GM12878 (cell line): ENCODE measurements around the gene OR7A10.

Experiments
- ATF3 ChIP-seq: IDR thresholded peaks from 2 replicates; pipeline ENCODE4 v1.6.1; 2011; ENCODE audit warnings: low read depth, mild to moderate bottlenecking, low read length, moderate library complexity, borderline replicate concordance; ENCODE audit errors: extremely low read depth
- BCL3 ChIP-seq: IDR thresholded peaks from 2 replicates; pipeline ENCODE4 v1.6.1; 2011; ENCODE audit warnings: borderline replicate concordance, low read depth, mild to moderate bottlenecking, moderate library complexity, low read length; ENCODE audit not compliant: insufficient read depth, poor library complexity, severe bottlenecking
- CTCF ChIP-seq, 3 experiments: IDR thresholded peaks in 2 of 3; conservative IDR thresholded peaks in 1 of 3; 2 replicates each; pipeline ENCODE4 v1.5.1; 2011; ENCODE audit warnings: low read depth in 3 of 3, low read length in 3 of 3, mild to moderate bottlenecking in 3 of 3, control low read depth in 2 of 3, moderate library complexity in 2 of 3, inconsistent platforms in 1 of 3, mixed read lengths in 1 of 3; ENCODE audit not compliant: control insufficient read depth in 2 of 3, insufficient read depth in 1 of 3; ENCODE audit errors: extremely low read depth in 1 of 3
- DPF2 ChIP-seq: fragments of 450-650 bp; IDR thresholded peaks from 2 replicates; pipeline ENCODE4 v1.6.1; 2017; ENCODE audit warnings: mild to moderate bottlenecking
- EGR1 ChIP-seq, 2 experiments: IDR thresholded peaks; 1 replicate in 1 of 2; 2 replicates in 1 of 2; pipeline ENCODE4 v1.6.1; 2011 to 2012; ENCODE audit warnings: low read depth in 2 of 2, low read length in 2 of 2, borderline replicate concordance in 1 of 2, mild to moderate bottlenecking in 1 of 2, moderate library complexity in 1 of 2
- EZH2 ChIP-seq: IDR thresholded peaks from 2 replicates; pipeline ENCODE4 v1.6.1; 2012; ENCODE audit warnings: low read depth, mild to moderate bottlenecking, control low read depth, inconsistent platforms, low read length, borderline replicate concordance; ENCODE audit not compliant: control insufficient read depth
- GABPA ChIP-seq: IDR thresholded peaks from 2 replicates; pipeline ENCODE4 v1.6.1; 2014; ENCODE audit warnings: antibody characterized with exemption, low read depth, mild to moderate bottlenecking, inconsistent platforms
- MXI1 ChIP-seq: fragments of 150-350 bp; IDR thresholded peaks from 2 replicates; pipeline ENCODE4 v1.6.1; 2011; ENCODE audit warnings: low read depth, mild to moderate bottlenecking, inconsistent platforms, low read length, improper control_type of control experiment
- NR2C2 ChIP-seq: IDR thresholded peaks from 2 replicates; pipeline ENCODE4 v1.6.1; 2011; ENCODE audit warnings: borderline replicate concordance, low read depth; ENCODE audit not compliant: control insufficient read depth, insufficient read length
- POLR2A ChIP-seq: IDR thresholded peaks from 2 replicates; pipeline ENCODE4 v1.6.1; 2011; ENCODE audit warnings: low read depth, mild to moderate bottlenecking, low read length
- RFX5 ChIP-seq: IDR thresholded peaks from 2 replicates; pipeline ENCODE4 v1.6.1; 2011; ENCODE audit warnings: low read depth, low read length, improper control_type of control experiment
- SIN3A ChIP-seq: IDR thresholded peaks from 2 replicates; pipeline ENCODE4 v1.6.1; 2012; ENCODE audit warnings: low read depth, low read length, improper control_type of control experiment

GRCh38 chr19:14826006-14826405 lies 22.7 kb downstream of the OR7A10 start:
- TF ChIP-seq SIN3A (no peak), NR2C2 (no peak), CTCF (IDR thresholded peaks at IDR 0.05 in 2 of 3, conservative IDR thresholded peaks at IDR 0.05 in 1 of 3; ENCODE audit: control insufficient read depth in 2 of 3, extremely low read depth in 1 of 3, insufficient read depth in 1 of 3, low read depth in 3 of 3, low read length in 3 of 3) (no peak), EZH2 (no peak), RFX5 (no peak), GABPA (no peak), DPF2 (no peak), POLR2A (no peak), EGR1 (IDR thresholded peaks at IDR 0.05; ENCODE audit: borderline replicate concordance in 1 of 2, low read depth in 2 of 2, low read length in 2 of 2) (no peak), MXI1 (no peak), BCL3 (no peak), ATF3 (no peak)
